MCF 10A (cell line): ENCODE data around the gene EIF4E2. TPM values are rescaled to one million over a fixed set of nuclear protein-coding genes. Genes with fewer than 3 reads are reported as not detected.

Experiments
- BruUV-seq: library from RNA; stranded (reverse); fragments of 400-500 nt; replicated peaks from 2 replicates; lab custom pipeline; 2021; lab: Mats Ljungman, UMichigan
- CTCF ChIA-PET: fragments of 300-600 bp; sonication (Branson Sonifier 250); formaldehyde crosslinking; extraction: SDS; loops from one replicate; lab custom pipeline; 2021; ENCODE audit warnings: antibody characterized with exemption, inconsistent platforms; lab: Yijun Ruan, JAX
- POLR2A ChIA-PET: fragments of 300-600, 350-650 bp; sonication (Branson Sonifier 250); formaldehyde crosslinking; extraction: SDS; loops from one replicate; lab custom pipeline; 2020; ENCODE audit warnings: antibody characterized with exemption, inconsistent platforms; lab: Yijun Ruan, JAX
- DNase-seq: peaks from one replicate; pipeline ENCODE4 v3.0.0-alpha.2; 2018; ENCODE audit not compliant: unreplicated experiment
- H3K27ac Mint-ChIP-seq: one replicate; pipeline ENCODE4 v1.8.0; 2022; ENCODE audit warnings: mild to moderate bottlenecking, low read depth, mixed read lengths; ENCODE audit not compliant: unreplicated experiment
- H3K27me3 Mint-ChIP-seq: one replicate; pipeline ENCODE4 v1.8.0; 2022; ENCODE audit warnings: mixed read lengths; ENCODE audit not compliant: insufficient read depth, unreplicated experiment
- H3K36me3 Mint-ChIP-seq: one replicate; pipeline ENCODE4 v1.8.0; 2022; ENCODE audit warnings: mild to moderate bottlenecking, moderate library complexity, mixed read lengths; ENCODE audit not compliant: insufficient read depth, unreplicated experiment
- H3K4me1 Mint-ChIP-seq: one replicate; pipeline ENCODE4 v1.8.0; 2022; ENCODE audit warnings: mixed read lengths; ENCODE audit not compliant: insufficient read depth, unreplicated experiment
- H3K4me3 Mint-ChIP-seq: one replicate; pipeline ENCODE4 v1.8.0; 2022; ENCODE audit warnings: mild to moderate bottlenecking, moderate library complexity, mixed read lengths; ENCODE audit not compliant: unreplicated experiment
- H3K9me3 Mint-ChIP-seq: one replicate; pipeline ENCODE4 v1.8.0; 2022; ENCODE audit warnings: mixed read lengths; ENCODE audit not compliant: unreplicated experiment
- intact Hi-C: fragments of 100-400 bp; cut with micrococcal nuclease; formaldehyde crosslinking; loops from 2 replicates; pipeline ENCODE4 v1.14.1; 2022
- total RNA-seq: library from RNA; stranded (reverse); gene quantifications from 2 replicates; pipeline ENCODE4 v1.2.3, GENCODE V29; 2022
- TF ChIP-seq, protein P1 (sequence below): fragments of 200-600 bp; IDR thresholded peaks from one replicate; pipeline ENCODE4 v1.8.0; 2022; ENCODE audit warnings: antibody characterized with exemption, mild to moderate bottlenecking; ENCODE audit not compliant: unreplicated experiment

The EIF4E2 gene
- total RNA-seq, 1 experiment from 2014 or later: 52.8 TPM

DNA sequence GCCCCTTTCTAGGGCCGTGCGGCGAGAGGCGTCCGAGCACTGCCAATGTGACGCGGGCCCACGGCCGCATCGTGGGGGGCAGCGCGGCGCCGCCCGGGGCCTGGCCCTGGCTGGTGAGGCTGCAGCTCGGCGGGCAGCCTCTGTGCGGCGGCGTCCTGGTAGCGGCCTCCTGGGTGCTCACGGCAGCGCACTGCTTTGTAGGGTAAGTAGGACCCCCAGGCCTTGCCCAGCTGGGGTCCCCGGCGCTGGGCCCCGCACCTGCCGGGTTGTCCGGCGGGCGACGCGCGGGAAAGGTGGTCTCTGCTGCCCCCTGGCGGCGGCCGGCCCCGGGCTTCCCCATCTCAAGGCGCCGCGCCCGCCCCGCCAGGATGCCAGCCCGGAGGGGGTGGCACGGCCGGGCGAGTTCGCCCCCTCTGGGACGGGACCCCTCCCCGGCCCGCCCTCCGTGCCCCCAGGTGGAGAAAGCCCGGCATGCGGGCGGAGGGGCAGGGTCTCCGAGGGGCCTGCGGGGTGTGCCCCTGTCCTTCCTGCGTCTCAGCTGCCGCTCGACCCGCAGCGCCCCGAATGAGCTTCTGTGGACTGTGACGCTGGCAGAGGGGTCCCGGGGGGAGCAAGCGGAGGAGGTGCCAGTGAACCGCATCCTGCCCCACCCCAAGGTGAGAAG lies 28.4 kb upstream of the EIF4E2 start:
- peak; percentile 38 for DNase-seq
- TF ChIP-seq, protein P1, sequence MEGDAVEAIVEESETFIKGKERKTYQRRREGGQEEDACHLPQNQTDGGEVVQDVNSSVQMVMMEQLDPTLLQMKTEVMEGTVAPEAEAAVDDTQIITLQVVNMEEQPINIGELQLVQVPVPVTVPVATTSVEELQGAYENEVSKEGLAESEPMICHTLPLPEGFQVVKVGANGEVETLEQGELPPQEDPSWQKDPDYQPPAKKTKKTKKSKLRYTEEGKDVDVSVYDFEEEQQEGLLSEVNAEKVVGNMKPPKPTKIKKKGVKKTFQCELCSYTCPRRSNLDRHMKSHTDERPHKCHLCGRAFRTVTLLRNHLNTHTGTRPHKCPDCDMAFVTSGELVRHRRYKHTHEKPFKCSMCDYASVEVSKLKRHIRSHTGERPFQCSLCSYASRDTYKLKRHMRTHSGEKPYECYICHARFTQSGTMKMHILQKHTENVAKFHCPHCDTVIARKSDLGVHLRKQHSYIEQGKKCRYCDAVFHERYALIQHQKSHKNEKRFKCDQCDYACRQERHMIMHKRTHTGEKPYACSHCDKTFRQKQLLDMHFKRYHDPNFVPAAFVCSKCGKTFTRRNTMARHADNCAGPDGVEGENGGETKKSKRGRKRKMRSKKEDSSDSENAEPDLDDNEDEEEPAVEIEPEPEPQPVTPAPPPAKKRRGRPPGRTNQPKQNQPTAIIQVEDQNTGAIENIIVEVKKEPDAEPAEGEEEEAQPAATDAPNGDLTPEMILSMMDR: peak; percentile 90
- no peak overlapping the region for H3K27ac Mint-ChIP-seq
- ChIA-PET POLR2A (no interaction called here), CTCF (interaction anchor here (0.5 to 2.5 kb wide), 12 partner anchors 9 to 95 kb away, joined by 3 to 17 read pairs (median 3); no protein-coding TSS in a partner anchor)
- no peak overlapping the region for H3K4me3 Mint-ChIP-seq
- no peaks in the 10 kb centered on the region for H3K4me1 Mint-ChIP-seq
- intact Hi-C loops: loop anchor here (1.0 to 2.0 kb wide), 2 partner anchors 78 to 621 kb away; no protein-coding TSS in a partner anchor
- H3K36me3 Mint-ChIP-seq: no peaks in the 10 kb centered on the region
- H3K9me3 Mint-ChIP-seq: no peaks in the 10 kb centered on the region
- H3K27me3 Mint-ChIP-seq: peaks cover 11% of the 10 kb centered on the region
- BruUV-seq: no TSS peak

DNA sequence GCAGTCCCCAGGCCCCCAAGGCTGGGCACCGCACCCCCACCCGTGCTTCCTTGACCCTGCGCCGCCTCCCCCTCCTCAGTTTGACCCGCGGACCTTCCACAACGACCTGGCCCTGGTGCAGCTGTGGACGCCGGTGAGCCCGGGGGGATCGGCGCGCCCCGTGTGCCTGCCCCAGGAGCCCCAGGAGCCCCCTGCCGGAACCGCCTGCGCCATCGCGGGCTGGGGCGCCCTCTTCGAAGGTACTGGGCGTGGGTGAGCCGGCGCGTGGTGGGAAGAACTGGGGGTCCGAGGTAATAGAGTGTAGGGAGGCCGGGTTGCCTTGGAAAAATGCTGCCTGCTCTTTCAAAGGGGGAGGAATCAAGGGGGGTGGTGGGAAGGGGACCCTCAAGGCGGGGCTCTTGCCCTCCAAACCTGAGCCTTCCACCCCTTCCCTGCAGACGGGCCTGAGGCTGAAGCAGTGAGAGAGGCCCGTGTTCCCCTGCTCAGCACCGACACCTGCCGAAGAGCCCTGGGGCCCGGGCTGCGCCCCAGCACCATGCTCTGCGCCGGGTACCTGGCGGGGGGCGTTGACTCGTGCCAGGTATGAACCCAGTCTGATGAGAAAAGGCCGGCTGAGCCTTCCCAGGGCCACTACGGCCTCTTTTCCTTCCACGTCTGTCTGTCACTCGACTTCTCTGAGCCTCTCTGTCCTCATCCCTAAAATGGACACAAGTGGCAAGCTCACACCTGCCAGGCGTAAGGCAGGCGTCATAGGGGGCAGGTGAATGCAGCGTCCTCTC lies 27.7 kb upstream of the EIF4E2 start:
- ChIA-PET POLR2A (no interaction called here), CTCF (interaction anchor here (0.5 to 2.5 kb wide), 8 partner anchors 8 to 96 kb away, joined by 3 to 17 read pairs (median 4); no protein-coding TSS in a partner anchor)
- TF ChIP-seq, protein P1: no peak
- no peak overlapping the region for H3K4me3 Mint-ChIP-seq
- no peaks in the 10 kb centered on the region for H3K9me3 Mint-ChIP-seq
- peaks cover 11% of the 10 kb centered on the region for H3K27me3 Mint-ChIP-seq
- H3K27ac Mint-ChIP-seq: no peak overlapping the region
- H3K4me1 Mint-ChIP-seq: no peaks in the 10 kb centered on the region
- intact Hi-C loops: loop anchor here (1.0 kb wide), 1 partner anchor 79 kb away; no protein-coding TSS in a partner anchor
- no peaks in the 10 kb centered on the region for H3K36me3 Mint-ChIP-seq
- no peak for DNase-seq
- BruUV-seq: no TSS peak

DNA sequence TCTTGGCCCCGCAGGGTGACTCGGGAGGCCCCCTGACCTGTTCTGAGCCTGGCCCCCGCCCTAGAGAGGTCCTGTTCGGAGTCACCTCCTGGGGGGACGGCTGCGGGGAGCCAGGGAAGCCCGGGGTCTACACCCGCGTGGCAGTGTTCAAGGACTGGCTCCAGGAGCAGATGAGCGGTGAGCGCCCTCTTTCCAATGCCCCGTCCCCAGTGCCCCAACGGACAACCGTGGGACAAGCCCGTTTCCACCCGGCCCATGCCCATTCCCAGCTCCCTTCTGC lies 27.1 kb upstream of the EIF4E2 start:
- H3K9me3 Mint-ChIP-seq: no peaks in the 10 kb centered on the region
- CTCF ChIA-PET: interaction anchor here (0.7 to 2.5 kb wide), 5 partner anchors 12 to 672 kb away, joined by 3 to 17 read pairs (median 4); no protein-coding TSS in a partner anchor
- DNase-seq: no peak

More for the DNA sequence above, 27.1 kb upstream of the EIF4E2 start:
- POLR2A ChIA-PET: no interaction called here
- TF ChIP-seq, protein P1: no peak
- Mint-ChIP-seq H3K36me3 (no peaks in the 10 kb centered on the region), H3K27ac (no peak overlapping the region), H3K4me3 (no peak overlapping the region), H3K27me3 (peaks cover 11% of the 10 kb centered on the region), H3K4me1 (no peaks in the 10 kb centered on the region)
- no TSS peak for BruUV-seq
- intact Hi-C loops: no loop called here
